Stimulated activated memory B cell treated with anti-CD40 and anti-IgM and Interleukin-4, amounts not matched to agents 10 μg/mL and 1 μg/mL and 100 μg/mL, for 72 hours (primary cell): Measurements from ENCODE around the gene UBTD1.

Experiments used
- ATAC-seq: fragments of 150-1000 bp; cut with Tn5 transposase; 2 replicates; pipeline ENCODE4 v1.10.0; 2021
- H3K27ac Mint-ChIP-seq: one replicate; pipeline ENCODE4 v1.8.0; 2022; ENCODE audit warnings: mild to moderate bottlenecking, mixed read lengths
- H3K27me3 Mint-ChIP-seq: one replicate; pipeline ENCODE4 v1.8.0; 2022; ENCODE audit warnings: mixed read lengths
- H3K36me3 Mint-ChIP-seq: one replicate; pipeline ENCODE4 v1.8.0; 2022; ENCODE audit warnings: mixed read lengths
- H3K4me1 Mint-ChIP-seq: one replicate; pipeline ENCODE4 v1.8.0; 2022; ENCODE audit warnings: mixed read lengths
- H3K4me3 Mint-ChIP-seq: one replicate; pipeline ENCODE4 v1.8.0; 2022; ENCODE audit warnings: mild to moderate bottlenecking, moderate library complexity, mixed read lengths
- H3K9me3 Mint-ChIP-seq: one replicate; pipeline ENCODE4 v1.8.0; 2022; ENCODE audit warnings: mixed read lengths

The UBTD1 gene

DNA sequence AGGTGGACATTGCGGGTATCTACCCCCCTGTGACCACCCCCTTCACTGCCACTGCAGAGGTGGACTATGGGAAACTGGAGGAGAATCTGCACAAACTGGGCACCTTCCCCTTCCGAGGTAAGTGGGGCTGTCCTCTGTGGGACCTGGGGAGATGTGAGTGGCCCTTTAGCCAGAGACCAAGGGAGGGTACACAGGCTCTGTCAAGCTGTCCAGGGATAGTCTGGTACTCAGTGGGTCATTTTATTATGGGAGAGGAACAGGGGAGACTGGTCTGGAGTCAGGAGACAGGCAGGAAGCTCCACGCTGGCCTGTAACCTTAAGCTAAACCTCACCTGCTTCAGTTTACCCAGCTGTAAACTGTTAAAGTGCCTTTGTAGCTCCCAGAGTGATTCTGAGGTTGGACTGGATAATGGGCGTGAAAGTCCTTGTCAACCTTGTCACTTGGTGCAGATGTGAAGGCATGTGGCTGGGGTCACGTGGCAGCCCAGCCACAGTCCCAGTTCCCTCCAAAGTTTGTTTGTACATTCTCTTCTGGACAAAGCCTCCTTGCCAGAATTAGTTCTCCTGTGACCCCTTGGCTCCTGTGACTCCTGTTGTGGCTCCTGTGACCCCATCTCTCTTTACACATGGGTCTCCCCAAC is 86.2 kb downstream of the UBTD1 start:
- H3K36me3 Mint-ChIP-seq: no peaks in the 10 kb centered on the region
- no peaks in the 10 kb centered on the region for H3K27me3 Mint-ChIP-seq
- no peak overlapping the region for H3K27ac Mint-ChIP-seq
- no peak overlapping the region for H3K4me3 Mint-ChIP-seq
- H3K9me3 Mint-ChIP-seq: no peaks in the 10 kb centered on the region
- no peaks in the 10 kb centered on the region for H3K4me1 Mint-ChIP-seq
- no peak for ATAC-seq

DNA sequence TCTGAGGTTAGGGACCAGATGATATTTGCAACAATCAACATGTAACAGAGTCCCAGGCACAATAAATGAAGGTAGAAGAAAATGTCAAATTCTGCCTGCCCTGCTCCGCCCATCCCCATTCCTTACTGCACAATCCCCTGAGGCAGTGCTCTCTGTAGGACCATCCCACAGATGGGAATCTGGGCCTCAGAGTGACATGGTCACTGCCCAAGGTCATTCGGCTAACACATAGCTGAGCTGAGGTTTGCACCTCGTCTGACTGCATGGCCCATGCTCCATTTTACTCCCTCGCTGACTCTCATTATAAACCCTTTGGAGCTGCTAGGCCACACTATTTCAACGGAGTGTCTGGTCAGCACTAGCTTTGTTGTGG is 86.7 kb downstream of the UBTD1 start:
- H3K4me3 Mint-ChIP-seq: no peak overlapping the region
- no peaks in the 10 kb centered on the region for H3K9me3 Mint-ChIP-seq
- no peaks in the 10 kb centered on the region for H3K4me1 Mint-ChIP-seq
- no peaks in the 10 kb centered on the region for H3K27me3 Mint-ChIP-seq
- no peak for ATAC-seq
- H3K27ac Mint-ChIP-seq: no peak overlapping the region
- H3K36me3 Mint-ChIP-seq: no peaks in the 10 kb centered on the region

DNA sequence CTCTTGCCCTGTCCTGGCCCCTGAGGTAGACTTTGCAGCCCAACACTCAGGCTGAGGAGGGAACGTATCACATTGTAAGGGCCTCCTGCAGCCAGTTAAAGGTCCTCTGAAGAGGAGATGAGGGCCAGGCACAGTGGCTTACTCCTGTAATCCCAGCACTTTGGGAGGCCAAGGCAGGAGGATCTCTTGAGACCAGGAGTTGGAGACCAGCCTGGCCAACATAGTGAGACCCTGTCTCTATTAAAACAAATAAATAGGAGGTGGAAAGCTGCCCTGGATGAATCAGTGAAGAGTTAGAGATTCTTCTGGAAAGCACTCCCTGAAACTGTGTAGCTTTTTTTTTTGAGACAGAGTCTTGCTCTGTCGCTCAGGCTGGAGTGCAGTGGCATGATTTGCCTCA is 88.5 kb downstream of the UBTD1 start:
- no peak for ATAC-seq
- H3K4me1 Mint-ChIP-seq: peaks cover 5% of the 10 kb centered on the region
- no peaks in the 10 kb centered on the region for H3K9me3 Mint-ChIP-seq
- no peaks in the 10 kb centered on the region for H3K27me3 Mint-ChIP-seq
- no peak overlapping the region for H3K27ac Mint-ChIP-seq
- H3K36me3 Mint-ChIP-seq: no peaks in the 10 kb centered on the region
- H3K4me3 Mint-ChIP-seq: no peak overlapping the region

DNA sequence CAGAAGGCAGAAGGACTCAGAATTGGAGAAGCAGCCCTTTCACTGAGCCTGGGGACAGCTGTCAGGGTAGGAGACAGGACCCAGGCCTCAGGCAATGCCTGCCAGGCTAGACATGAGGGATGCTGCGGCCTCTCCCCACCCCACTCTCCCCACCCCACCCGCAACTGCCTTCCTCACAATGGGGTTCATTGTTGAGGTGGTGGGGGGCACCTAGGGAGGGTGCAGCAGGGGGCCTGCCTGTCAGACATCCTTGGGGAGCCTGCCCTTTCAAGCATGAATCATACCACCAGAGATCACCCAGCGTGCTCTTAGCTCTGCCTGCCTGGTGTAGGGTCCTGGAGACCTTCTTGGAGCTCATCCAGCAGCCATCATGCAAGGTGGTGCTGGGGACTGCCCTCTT is 90.8 kb downstream of the UBTD1 start, which contains the start of gene C10orf62:
Gene C10orf62 (plus strand): TSS at position 243 of the 400 bp plus-strand sequence. CDS start 177 bp downstream, outside the sequence.
- no peaks in the 10 kb centered on the region for H3K9me3 Mint-ChIP-seq
- H3K4me3 Mint-ChIP-seq: no peak within 1 kb of the TSS
- H3K4me1 Mint-ChIP-seq: peaks cover 5% of the 10 kb centered on the region
- H3K27ac Mint-ChIP-seq: no peak within 1 kb of the TSS
- H3K27me3 Mint-ChIP-seq: no peaks in the 10 kb centered on the region
- peak; percentile 12 for ATAC-seq
- no peaks in the 10 kb centered on the region for H3K36me3 Mint-ChIP-seq

DNA sequence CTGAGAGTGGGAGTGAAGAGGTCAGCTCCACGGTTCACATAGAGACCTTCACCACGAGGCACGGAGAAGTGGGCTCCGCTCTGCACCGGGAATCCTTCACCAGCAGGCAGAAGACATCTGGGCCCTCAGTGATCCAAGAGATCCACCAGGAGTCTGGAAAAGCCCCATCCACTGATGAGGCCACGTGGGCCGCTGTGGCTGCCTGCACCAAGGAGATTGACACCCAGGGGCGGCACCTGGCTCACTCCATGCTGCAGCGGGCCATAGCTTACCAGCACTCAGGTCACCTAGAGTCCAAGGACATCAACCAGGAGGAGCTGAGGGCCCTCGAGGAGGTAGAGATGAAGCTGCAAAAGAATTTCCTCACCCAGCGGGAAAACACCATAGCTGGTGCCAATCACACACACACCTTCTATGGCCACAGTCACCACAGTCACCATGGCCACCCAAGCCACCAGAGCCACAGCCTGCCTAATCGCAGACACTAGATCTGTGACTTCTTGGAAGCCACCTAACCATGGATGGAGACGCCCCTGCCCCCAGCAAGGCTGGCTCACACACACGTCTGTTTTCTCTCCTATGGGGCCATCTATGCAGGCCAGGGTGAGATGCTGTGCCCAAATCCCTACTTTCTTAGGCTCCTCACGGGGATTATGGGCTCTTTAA is 91.5 kb downstream of the UBTD1 start:
- peak; percentile 25 for ATAC-seq

DNA sequence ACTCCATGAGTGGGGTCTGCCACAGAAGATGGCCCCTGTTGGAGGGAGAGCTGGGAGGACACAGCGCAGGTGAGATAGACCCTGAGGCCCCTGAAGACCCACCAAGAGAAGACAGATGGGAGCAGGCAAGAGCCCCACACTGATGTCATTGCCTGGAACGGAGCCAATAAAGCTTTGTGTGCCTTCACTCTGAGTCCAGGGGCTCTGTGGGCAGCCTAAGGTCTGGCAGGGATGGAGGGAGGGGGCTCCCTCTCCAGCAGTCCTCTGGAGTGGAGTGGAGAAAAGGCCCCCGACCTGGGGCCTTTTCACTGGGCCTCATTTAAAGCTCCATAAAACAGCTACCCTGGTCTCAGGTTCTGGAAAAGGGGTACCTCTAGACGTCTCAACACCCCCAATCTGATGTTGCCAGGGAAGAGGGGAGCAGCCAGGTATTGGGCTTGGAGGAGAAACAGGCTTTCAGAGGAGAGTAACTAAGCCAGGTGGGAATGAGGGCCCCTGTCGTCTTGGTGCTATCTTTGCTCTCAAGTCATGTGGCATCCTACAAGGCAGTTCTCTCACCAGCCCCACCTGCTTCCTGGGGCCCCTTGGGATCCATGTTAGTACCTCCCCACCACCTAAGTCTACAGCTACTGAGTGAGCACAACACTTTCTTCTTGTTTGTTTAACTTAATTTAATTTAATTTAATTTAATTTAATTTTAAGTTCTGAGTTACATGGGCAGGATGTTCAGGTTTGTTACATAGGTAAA is 92.2 kb downstream of the UBTD1 start:
- ATAC-seq: no peak
- H3K27ac Mint-ChIP-seq: no peak overlapping the region
- H3K4me3 Mint-ChIP-seq: no peak overlapping the region
- H3K4me1 Mint-ChIP-seq: peaks cover 5% of the 10 kb centered on the region
- no peaks in the 10 kb centered on the region for H3K36me3 Mint-ChIP-seq
- H3K9me3 Mint-ChIP-seq: no peaks in the 10 kb centered on the region
- H3K27me3 Mint-ChIP-seq: no peaks in the 10 kb centered on the region

More for the DNA sequence above, 91.5 kb downstream of the UBTD1 start:
- no peak overlapping the region for H3K27ac Mint-ChIP-seq
- no peaks in the 10 kb centered on the region for H3K36me3 Mint-ChIP-seq
- peaks cover 5% of the 10 kb centered on the region for H3K4me1 Mint-ChIP-seq
- H3K4me3 Mint-ChIP-seq: no peak overlapping the region
- no peaks in the 10 kb centered on the region for H3K27me3 Mint-ChIP-seq
- H3K9me3 Mint-ChIP-seq: no peaks in the 10 kb centered on the region

DNA sequence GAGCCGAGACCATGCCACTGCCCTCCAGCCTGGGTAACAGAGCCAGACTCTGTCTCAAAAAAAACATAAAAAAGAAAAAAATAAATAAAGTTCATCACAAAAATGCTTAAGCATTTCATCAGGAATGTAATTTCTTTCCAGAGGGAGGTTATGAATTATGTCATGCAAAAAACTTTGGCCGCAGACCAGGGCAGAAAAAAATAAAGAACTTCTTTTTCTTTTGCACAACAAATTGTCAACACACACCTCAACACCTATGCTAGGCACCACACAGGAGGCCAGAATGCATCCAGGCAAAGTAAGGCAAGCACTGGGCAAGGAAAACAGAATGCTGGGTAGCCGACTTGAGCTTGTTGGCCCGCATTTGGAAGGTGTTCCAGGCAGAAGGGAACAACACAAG is 94.7 kb downstream of the UBTD1 start:
- H3K36me3 Mint-ChIP-seq: no peaks in the 10 kb centered on the region
- no peak overlapping the region for H3K4me3 Mint-ChIP-seq
- no peak for ATAC-seq
- H3K27ac Mint-ChIP-seq: no peak overlapping the region
- H3K9me3 Mint-ChIP-seq: no peaks in the 10 kb centered on the region
- no peaks in the 10 kb centered on the region for H3K27me3 Mint-ChIP-seq
- H3K4me1 Mint-ChIP-seq: peaks cover 5% of the 10 kb centered on the region

DNA sequence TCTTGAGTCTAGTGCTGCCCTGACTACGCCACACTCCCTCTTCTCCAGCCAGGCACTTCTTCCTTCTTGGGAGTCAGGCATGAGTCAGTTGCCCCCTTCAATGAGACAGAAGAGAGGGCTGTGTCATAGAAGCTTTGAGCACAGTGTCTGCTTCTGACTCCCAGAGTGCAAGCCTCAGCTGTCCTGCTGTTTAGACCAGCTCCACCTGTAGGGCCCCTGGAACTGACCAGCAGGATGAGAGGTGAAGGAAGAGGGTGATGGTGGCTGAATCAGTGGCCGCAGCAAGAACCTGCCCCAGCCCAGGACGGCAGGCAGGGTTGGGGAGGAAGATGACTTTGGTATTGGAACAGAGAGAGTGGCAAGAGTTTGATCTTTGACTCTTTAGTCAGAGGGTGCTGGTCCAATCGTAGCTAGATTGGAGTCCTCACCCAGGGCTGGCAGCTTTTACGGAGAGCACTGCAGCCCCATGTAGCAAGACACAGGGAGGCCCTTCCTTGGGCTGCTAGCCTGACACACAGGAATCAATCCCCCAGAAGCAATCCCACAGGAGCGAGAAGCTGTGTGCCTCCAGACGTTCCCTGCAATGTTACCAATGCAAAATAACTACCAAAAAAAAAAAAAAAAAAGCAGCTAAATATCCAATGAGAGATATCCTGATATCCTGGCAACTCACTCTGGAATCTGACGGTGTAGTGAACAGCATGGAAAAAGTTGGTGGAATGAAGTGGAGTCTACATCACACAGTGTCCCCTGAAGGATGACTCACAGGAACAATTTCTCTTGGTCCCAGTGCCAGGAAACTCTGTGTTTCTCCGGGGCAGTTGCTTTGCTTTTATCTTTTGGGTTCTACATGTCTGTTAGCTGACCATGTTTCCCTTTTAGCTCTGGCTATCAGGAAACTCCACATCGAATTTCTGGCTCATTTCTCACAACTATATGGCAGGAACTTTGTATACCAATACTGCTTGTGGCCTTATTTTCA is 97.7 kb downstream of the UBTD1 start:
- H3K36me3 Mint-ChIP-seq: no peaks in the 10 kb centered on the region
- H3K4me3 Mint-ChIP-seq: no peak overlapping the region
- no peak for ATAC-seq
- peaks cover 4% of the 10 kb centered on the region for H3K4me1 Mint-ChIP-seq
- no peak overlapping the region for H3K27ac Mint-ChIP-seq
- no peaks in the 10 kb centered on the region for H3K27me3 Mint-ChIP-seq
- H3K9me3 Mint-ChIP-seq: no peaks in the 10 kb centered on the region

DNA sequence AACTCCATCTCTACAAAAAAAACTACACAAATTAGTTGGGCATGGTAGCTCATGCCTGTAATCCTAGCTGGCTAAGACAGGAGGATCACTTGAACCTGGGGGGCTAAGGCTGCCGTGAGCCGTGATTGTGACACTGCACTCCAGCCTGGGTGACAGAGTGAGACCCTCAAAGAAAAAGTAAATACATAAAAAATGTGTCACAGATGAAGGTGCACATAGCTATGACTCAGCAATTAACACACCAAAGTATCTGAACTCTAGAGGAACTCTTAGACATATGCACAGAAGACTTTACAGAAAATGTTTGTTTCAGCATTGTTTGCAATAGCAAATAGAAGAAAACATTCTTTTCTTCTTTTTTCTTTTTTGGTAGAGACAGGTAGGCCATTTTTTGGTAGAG is 99.1 kb downstream of the UBTD1 start:
- no peaks in the 10 kb centered on the region for H3K36me3 Mint-ChIP-seq
- no peaks in the 10 kb centered on the region for H3K4me1 Mint-ChIP-seq
- no peak for ATAC-seq
- H3K27ac Mint-ChIP-seq: no peak overlapping the region
- no peaks in the 10 kb centered on the region for H3K27me3 Mint-ChIP-seq
- H3K9me3 Mint-ChIP-seq: no peaks in the 10 kb centered on the region
- no peak overlapping the region for H3K4me3 Mint-ChIP-seq

DNA sequence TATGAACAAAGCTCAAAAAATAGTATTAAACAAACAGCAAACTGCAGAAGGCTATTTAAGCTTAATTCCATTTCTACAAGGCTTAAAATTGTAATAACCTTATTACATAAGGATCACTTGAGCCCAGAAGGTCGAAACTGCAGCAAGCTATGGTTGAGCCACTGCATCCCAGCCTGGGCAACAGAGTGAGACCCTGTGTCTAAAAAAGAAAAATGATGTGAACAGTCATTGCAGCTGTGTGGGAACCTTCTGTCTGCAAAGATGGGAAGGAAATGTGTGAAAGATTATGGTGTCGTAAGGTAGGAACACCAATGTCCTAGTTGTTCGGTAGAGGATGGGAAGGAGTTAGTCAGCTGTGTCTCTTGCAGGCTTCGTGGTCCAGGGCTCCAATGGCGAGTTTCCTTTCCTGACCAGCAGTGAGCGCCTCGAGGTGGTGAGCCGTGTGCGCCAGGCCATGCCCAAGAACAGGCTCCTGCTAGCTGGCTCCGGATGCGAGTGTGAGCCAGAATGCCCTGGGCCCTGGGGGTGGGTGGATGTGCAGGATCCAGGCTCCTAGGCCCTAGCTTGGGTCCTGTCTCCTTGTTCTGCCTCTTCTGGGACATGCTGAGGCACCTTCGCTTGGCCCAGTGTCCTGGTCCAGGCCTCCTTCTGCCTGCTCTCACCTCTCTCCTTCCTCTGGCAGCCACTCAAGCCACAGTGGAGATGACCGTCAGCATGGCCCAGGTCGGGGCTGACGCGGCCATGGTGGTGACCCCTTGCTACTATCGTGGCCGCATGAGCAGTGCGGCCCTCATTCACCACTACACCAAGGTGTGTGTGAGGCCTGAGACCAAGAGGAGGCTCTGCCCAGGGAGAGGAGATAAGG is 99.9 kb downstream of the UBTD1 start:
- H3K27ac Mint-ChIP-seq: no peak overlapping the region
- ATAC-seq: no peak
- H3K4me1 Mint-ChIP-seq: no peaks in the 10 kb centered on the region
- H3K4me3 Mint-ChIP-seq: no peak overlapping the region
- H3K36me3 Mint-ChIP-seq: no peaks in the 10 kb centered on the region
- H3K27me3 Mint-ChIP-seq: no peaks in the 10 kb centered on the region
- H3K9me3 Mint-ChIP-seq: no peaks in the 10 kb centered on the region

DNA sequence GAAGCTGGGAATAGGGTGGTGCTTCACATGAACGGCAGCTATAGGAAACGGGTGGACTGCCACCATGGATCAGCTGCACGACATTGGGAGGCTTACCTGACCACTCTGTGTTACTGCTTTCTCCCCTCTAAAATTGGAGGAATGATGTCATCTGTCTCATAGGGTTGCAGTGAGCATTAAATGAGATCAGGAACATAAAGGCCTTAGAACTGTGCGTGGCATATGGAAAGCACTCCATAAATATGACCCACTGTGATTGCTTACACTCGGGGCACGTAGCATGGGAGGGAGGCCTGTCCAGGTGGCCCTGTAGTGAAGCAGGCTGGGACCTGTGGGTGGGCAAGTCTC is 100.5 kb downstream of the UBTD1 start:
- Mint-ChIP-seq H3K36me3 (no peaks in the 10 kb centered on the region), H3K9me3 (no peaks in the 10 kb centered on the region), H3K27ac (no peak overlapping the region), H3K4me1 (no peaks in the 10 kb centered on the region), H3K4me3 (no peak overlapping the region), H3K27me3 (no peaks in the 10 kb centered on the region)
- no peak for ATAC-seq

DNA sequence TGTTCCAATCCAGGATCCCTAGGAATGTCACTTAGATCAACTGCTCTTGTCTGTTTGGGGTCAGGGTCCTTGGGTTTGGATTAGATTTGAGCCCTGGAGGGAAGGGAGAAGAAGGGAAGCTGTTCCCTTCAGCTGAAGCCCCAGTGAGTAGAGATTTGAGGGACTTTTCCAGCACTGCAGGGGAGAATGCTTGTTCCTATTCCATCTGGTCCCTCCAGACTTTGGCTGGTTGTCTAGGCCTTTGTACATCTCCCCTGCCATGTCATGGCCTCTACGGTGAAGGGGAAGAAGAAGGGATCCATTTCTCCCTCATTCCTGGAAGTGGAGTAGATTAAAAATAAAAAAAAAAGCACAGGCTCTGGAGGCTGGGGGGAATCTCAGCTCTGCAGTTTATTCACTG is 101.9 kb downstream of the UBTD1 start:
- Mint-ChIP-seq H3K36me3 (no peaks in the 10 kb centered on the region), H3K9me3 (no peaks in the 10 kb centered on the region), H3K27me3 (no peaks in the 10 kb centered on the region), H3K27ac (no peak overlapping the region), H3K4me1 (no peaks in the 10 kb centered on the region), H3K4me3 (no peak overlapping the region)
- no peak for ATAC-seq

DNA sequence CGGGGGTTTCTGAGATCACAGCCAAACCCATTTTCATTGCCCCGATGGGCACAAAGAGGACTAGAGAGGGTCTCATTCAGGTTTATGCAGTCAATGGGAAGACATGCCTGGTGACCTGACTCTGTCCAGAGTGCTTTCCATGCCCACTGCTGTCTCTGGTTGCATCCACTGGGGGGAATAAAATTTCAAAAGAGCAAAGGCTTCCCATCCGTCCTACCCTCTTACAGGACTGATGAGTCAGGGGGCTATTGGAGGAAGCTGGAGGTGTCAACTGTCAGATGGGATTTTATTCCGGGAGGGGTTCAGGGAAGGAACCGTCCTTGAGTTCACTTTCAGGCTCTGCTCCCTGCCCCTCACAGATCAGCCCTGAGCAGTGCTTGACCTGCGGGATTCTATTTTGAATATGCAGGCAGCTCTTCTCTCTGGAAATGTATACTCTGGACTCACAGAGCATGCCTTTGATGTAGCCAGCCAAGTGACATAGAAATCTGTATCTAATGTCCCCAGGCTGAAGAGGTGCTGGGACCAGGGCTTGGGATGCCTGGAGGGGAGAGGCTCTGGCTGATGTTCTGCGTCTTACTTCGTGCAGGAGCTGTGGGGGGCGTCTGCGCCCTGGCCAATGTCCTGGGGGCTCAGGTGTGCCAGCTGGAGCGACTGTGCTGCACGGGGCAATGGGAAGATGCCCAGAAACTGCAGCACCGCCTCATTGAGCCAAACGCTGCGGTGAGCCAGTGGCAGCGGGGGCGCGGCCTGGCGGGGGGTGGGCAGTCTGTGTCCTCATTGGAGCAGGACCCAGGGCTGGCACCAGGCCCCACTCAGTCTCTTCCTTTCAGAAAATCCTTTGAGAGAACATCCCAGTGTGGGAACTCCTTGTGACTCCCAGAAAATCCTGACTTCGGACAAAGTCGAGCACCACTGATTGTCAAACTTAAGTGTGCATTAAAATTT is 102.8 kb downstream of the UBTD1 start:
- ATAC-seq: no peak
- no peaks in the 10 kb centered on the region for H3K4me1 Mint-ChIP-seq
- no peak overlapping the region for H3K4me3 Mint-ChIP-seq
- H3K9me3 Mint-ChIP-seq: no peaks in the 10 kb centered on the region
- no peaks in the 10 kb centered on the region for H3K36me3 Mint-ChIP-seq
- H3K27ac Mint-ChIP-seq: no peak overlapping the region
- H3K27me3 Mint-ChIP-seq: no peaks in the 10 kb centered on the region
